ENCODE results near the gene DYNLL1.

- TF ChIP-seq, protein P1, sequence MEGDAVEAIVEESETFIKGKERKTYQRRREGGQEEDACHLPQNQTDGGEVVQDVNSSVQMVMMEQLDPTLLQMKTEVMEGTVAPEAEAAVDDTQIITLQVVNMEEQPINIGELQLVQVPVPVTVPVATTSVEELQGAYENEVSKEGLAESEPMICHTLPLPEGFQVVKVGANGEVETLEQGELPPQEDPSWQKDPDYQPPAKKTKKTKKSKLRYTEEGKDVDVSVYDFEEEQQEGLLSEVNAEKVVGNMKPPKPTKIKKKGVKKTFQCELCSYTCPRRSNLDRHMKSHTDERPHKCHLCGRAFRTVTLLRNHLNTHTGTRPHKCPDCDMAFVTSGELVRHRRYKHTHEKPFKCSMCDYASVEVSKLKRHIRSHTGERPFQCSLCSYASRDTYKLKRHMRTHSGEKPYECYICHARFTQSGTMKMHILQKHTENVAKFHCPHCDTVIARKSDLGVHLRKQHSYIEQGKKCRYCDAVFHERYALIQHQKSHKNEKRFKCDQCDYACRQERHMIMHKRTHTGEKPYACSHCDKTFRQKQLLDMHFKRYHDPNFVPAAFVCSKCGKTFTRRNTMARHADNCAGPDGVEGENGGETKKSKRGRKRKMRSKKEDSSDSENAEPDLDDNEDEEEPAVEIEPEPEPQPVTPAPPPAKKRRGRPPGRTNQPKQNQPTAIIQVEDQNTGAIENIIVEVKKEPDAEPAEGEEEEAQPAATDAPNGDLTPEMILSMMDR (IDR thresholded peaks at IDR 0.05) = no peak
- no peak for TF ChIP-seq EZH2phosphoT487 (IDR thresholded peaks at IDR 0.05)
Observed at GRCh38 chr12:120534703-120535655, 39.1 kb downstream of the DYNLL1 start.

Data from neural progenitor cell (in vitro differentiated cells).